Gastrocnemius medialis (tissue), 4 donors: ENCODE results near the gene SRGAP3.

Experiments used
- CTCF ChIP-seq, 5 experiments: fragments of 450-650 bp in 3 of 5; fragments of 200-600 bp in 2 of 5; sonication (generic) in 2 of 5; IDR thresholded peaks in 4 of 5; conservative IDR thresholded peaks in 1 of 5; 1 replicate in 4 of 5; 2 replicates in 1 of 5; pipeline ENCODE4 v1.5.1; 2016 to 2019; ENCODE audit warnings: antibody characterized with exemption in 5 of 5, mild to moderate bottlenecking in 3 of 5, moderate library complexity in 3 of 5
- POLR2A ChIP-seq, 2 donors: fragments of 450-650 bp; IDR thresholded peaks; one replicate each; pipeline ENCODE4 v1.6.1; 2017; ENCODE audit warnings: antibody characterized with exemption in 2 of 2, mild to moderate bottlenecking in 2 of 2, moderate library complexity in 2 of 2

- no peak for TF ChIP-seq CTCF (IDR thresholded peaks at IDR 0.05 in 4 of 5, conservative IDR thresholded peaks at IDR 0.05 in 1 of 5)
- TF ChIP-seq POLR2A (IDR thresholded peaks at IDR 0.05): no peak
Observed at GRCh38 chr3:9214599-9214998, 34.8 kb downstream of the SRGAP3 start.
